K562 (cell line): Measurements from ENCODE around the gene IPO7. TPM values are rescaled to one million over a fixed set of nuclear protein-coding genes. Genes with fewer than 3 reads are reported as not detected.

Experiments
- ATF1 ChIP-seq, 2 experiments: fragments of 450-650 bp in 1 of 2; IDR thresholded peaks; 2 replicates each; pipeline ENCODE4 v1.6.1; 2016; ENCODE audit warnings: missing compliant biosample characterization in 1 of 2, missing genetic modification characterization in 1 of 2
- EGR1 ChIP-seq: fragments of 450-650 bp; conservative IDR thresholded peaks from 2 replicates; pipeline ENCODE4 v1.6.1; 2017; ENCODE audit warnings: mild to moderate bottlenecking
- ETV5 ChIP-seq: sonication (generic); formaldehyde crosslinking; IDR thresholded peaks from 2 replicates; pipeline ENCODE4 v1.4.0; 2020; ENCODE audit warnings: low read depth, mild to moderate bottlenecking, missing genetic modification reagents
- GMEB1 ChIP-seq: fragments of 250-450 bp; sonication (Bioruptor Pico); IDR thresholded peaks from 2 replicates; pipeline ENCODE4 v1.4.0; 2020; ENCODE audit warnings: mild to moderate bottlenecking
- MAZ ChIP-seq, 2 experiments: fragments of 450-650 bp in 1 of 2; sonication (generic) in 1 of 2; formaldehyde crosslinking; IDR thresholded peaks in 1 of 2; conservative IDR thresholded peaks in 1 of 2; 2 replicates each; pipeline versions ENCODE4 v1.4.0 to v1.5.0; 2020; ENCODE audit warnings: mild to moderate bottlenecking in 1 of 2, missing genetic modification reagents in 1 of 2
- NFE2L1 ChIP-seq: fragments of 450-650 bp; IDR thresholded peaks from 2 replicates; pipeline ENCODE4 v1.6.1; 2016; ENCODE audit warnings: missing genetic modification characterization, low read depth, mild to moderate bottlenecking, missing compliant biosample characterization, moderate library complexity, borderline replicate concordance
- PCBP1 ChIP-seq: fragments of 200-400 bp; formaldehyde crosslinking; IDR thresholded peaks from 2 replicates; pipeline ENCODE4 v1.6.1; 2018; ENCODE audit warnings: mild to moderate bottlenecking, low read depth, low read length; ENCODE audit not compliant: poor library complexity, severe bottlenecking
- POLR2G ChIP-seq: fragments of 200-400 bp; formaldehyde crosslinking; IDR thresholded peaks from 2 replicates; pipeline ENCODE4 v1.6.1; 2017; ENCODE audit warnings: low read depth, mild to moderate bottlenecking, antibody characterized with exemption, low read length, moderate library complexity
- SRSF1 ChIP-seq: fragments of 200-400 bp; formaldehyde crosslinking; IDR thresholded peaks from 2 replicates; pipeline ENCODE4 v1.6.1; 2017; ENCODE audit warnings: mild to moderate bottlenecking, low read depth, low read length, moderate library complexity
- SRSF9 ChIP-seq: fragments of 200-400 bp; formaldehyde crosslinking; IDR thresholded peaks from 2 replicates; pipeline ENCODE4 v1.6.1; 2017; ENCODE audit warnings: low read depth, low read length, borderline replicate concordance
- STAT5A ChIP-seq: IDR thresholded peaks from 2 replicates; pipeline ENCODE4 v1.6.1; 2012; ENCODE audit warnings: low read length, inconsistent platforms, borderline replicate concordance
- TFAP4 ChIP-seq: sonication (generic); formaldehyde crosslinking; IDR thresholded peaks from 2 replicates; pipeline ENCODE4 v1.8.0; 2022; ENCODE audit warnings: missing genetic modification reagents, mild to moderate bottlenecking, moderate library complexity, borderline replicate concordance
- ZBTB17 ChIP-seq: fragments of 450-650 bp; formaldehyde crosslinking; IDR thresholded peaks from 2 replicates; pipeline ENCODE4 v1.4.0; 2020; ENCODE audit warnings: mild to moderate bottlenecking
- ZC3H4 ChIP-seq: sonication (generic); formaldehyde crosslinking; IDR thresholded peaks from 2 replicates; pipeline ENCODE4 v1.9.0; 2021; ENCODE audit warnings: missing genetic modification reagents, borderline replicate concordance
- ZNF253 ChIP-seq: fragments of 250-450 bp; sonication (Bioruptor Pico); conservative IDR thresholded peaks from 2 replicates; pipeline ENCODE4 v1.6.1; 2021; ENCODE audit warnings: mild to moderate bottlenecking
- ZNF407 ChIP-seq: fragments of 450-650 bp; IDR thresholded peaks from 2 replicates; pipeline ENCODE4 v1.6.1; 2016; ENCODE audit warnings: low read depth
- polyA plus RNA-seq, 8 experiments: library from polyadenylated mRNA; depleted of rRNA in 4 of 8; stranded (reverse) in 5 of 8; unstranded in 3 of 8; fragments of >200 nt; fragmentation: Nextera tagmentation in 2 of 8; fragmentation: Illumina TruSeq in 1 of 8; extraction: Ambion mirVana in 2 of 8; extraction: Trizol in 1 of 8; gene quantifications; 2 replicates each; pipeline versions ENCODE4 v1.2.1 to v1.2.3, GENCODE V29; 2011 to 2014; ENCODE audit warnings: inconsistent platforms in 1 of 8, missing spikeins in 1 of 8
- total RNA-seq, 7 experiments: library from RNA; depleted of rRNA in 6 of 7; stranded (reverse); fragments of >200 nt in 6 of 7; fragmentation: Illumina TruSeq in 2 of 7; extraction: Trizol in 2 of 7; gene quantifications; 2 replicates each; pipeline versions ENCODE4 v1.2.1 to v1.2.3, GENCODE V29; 2011 to 2021; ENCODE audit warnings: low replicate concordance in 1 of 7

The IPO7 gene
- total and polyA plus RNA-seq, 9 of the 15 experiments (the other 6 are each of a cell fraction or from before 2014, with no cell fraction given), result 23.6 to 138 (median 110) TPM

DNA sequence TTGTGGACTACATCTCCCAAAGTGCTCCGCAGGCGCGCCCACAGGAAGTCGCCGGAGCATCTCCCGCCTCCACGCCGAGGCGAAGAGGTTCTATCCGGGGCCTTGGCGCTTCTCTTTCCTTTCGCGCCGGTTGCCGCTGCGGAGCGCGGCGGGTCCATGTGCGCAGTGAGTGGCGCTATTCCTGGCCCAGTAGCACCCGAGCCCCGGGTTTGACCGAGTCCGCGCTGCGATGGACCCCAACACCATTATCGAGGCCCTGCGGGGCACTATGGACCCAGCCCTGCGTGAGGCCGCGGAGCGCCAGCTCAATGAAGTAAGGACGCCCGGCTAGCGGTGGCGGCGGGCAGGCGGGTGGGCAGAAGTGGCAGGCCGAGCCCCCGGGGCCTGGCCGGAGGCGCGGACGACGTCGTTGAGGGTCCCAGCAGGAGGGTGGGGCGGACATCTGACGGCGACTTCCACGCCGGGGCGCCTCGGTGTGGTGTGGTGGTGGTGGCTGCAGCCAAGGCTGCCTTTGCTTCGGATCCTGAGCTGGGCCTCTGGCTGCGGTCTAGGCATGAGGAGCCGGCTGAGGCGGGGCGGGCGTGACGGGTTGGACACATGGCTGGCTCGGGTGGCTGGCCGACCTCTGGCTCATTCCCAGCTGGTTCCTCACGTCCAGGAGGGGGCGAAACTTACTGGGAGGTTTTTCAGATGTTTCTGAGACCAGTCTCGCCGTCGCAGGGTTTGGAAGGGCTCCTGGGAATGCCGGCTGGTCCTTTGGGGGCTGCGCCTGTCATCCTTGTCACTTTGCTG, at the start of gene IPO7 (continued):
- TF ChIP-seq ZNF407, result no peak
- 0 out of 2 replicates have a peak, but pooled peaks have one; percentile 62 for TF ChIP-seq SRSF1
- no peak for TF ChIP-seq ZNF253 (CRISPR knock-in tag)
- peak; percentile 99 for TF ChIP-seq POLR2G
- no peak for TF ChIP-seq NFE2L1 (tag)
- TF ChIP-seq TFAP4 (CRISPR knock-in tag), result peak; percentile 95
- 0 out of 2 replicates have a peak, but pooled peaks have one; percentile 16 for TF ChIP-seq ZC3H4 (CRISPR knock-in tag)
- TF ChIP-seq EGR1, result 0 out of 2 replicates have a peak, but pooled peaks have one; percentile 32
- TF ChIP-seq ZBTB17 (CRISPR knock-in tag), result 0 out of 2 replicates have a peak, but pooled peaks have one; percentile 16
- TF ChIP-seq GMEB1, result peak; percentile 47; the same call in 1 of the 2 replicates
- peak; percentile 87 for TF ChIP-seq PCBP1
- peak; percentile 42 to 81; a peak in 3 of 4 replicates for TF ChIP-seq MAZ (CRISPR knock-in tag; conservative IDR thresholded peaks at IDR 0.05 in 1 of 2, IDR thresholded peaks at IDR 0.05 in 1 of 2)
- TF ChIP-seq ATF1 (CRISPR knock-in tag; IDR thresholded peaks at IDR 0.05), result no peak
- TF ChIP-seq ATF1 (tag; IDR thresholded peaks at IDR 0.05), result peak; percentile 83
- no peak for TF ChIP-seq STAT5A
- TF ChIP-seq SRSF9, result no peak
- TF ChIP-seq ETV5 (CRISPR knock-in tag), result peak; percentile 43
